K562 treated with DMSO at 1 percent for 48 hours (cell line): ENCODE measurements around the gene PLCB2. TPM values are rescaled to one million over a fixed set of nuclear protein-coding genes. Genes with fewer than 3 reads are reported as not detected.

Source experiments
- total RNA-seq: library from RNA; unstranded; fragments of 300-600 nt; gene quantifications from 2 replicates; pipeline ENCODE4 v1.2.3, GENCODE V29; 2022; ENCODE audit warnings: low replicate concordance; ENCODE audit errors: extremely low read depth

The PLCB2 gene
- total RNA-seq = not detected in 2 replicates

GRCh38 chr15:40307421-40308211 is at the start of gene PLCB2:
Gene PLCB2, minus strand, starts transcription at chr15:40307935. Its CDS starts 263 bp downstream, at chr15:40307672.

GRCh38 chr15:40340740-40341400 is 33.1 kb upstream of the PLCB2 start, which contains the start of gene CCDC9B:
Gene CCDC9B, minus strand, starts transcription at chr15:40340939. Its CDS starts 120 bp downstream, at chr15:40340819.

GRCh38 chr15:40323239-40323952 is 15.7 kb upstream of the PLCB2 start, which contains the start of gene INAFM2:
Gene INAFM2, plus strand, starts transcription at chr15:40323692. Its CDS starts 364 bp downstream, at chr15:40324056.

GRCh38 chr15:40282869-40283614 is 24.7 kb downstream of the PLCB2 start, which contains the start of gene ANKRD63:
Gene ANKRD63, minus strand, starts transcription at chr15:40283064. Its CDS starts 478 bp downstream, at chr15:40282586.

GRCh38 chr15:40238532-40239403 is 69.0 kb downstream of the PLCB2 start, which contains the start of gene PAK6:
Gene PAK6, plus strand, starts transcription at chr15:40239063. Its CDS starts 25,723 bp downstream, at chr15:40264786.

Other genes starting within 250 kb of the PLCB2 start
- not detected in 2 replicates for gene BMF, start 199.1 kb downstream of the PLCB2 start, total RNA-seq
- gene BUB1B, start 146.9 kb downstream of the PLCB2 start, total RNA-seq = not detected in 2 replicates
- not detected in 2 replicates for gene PAK6, start 68.9 kb downstream of the PLCB2 start, total RNA-seq
- gene ANKRD63, start 24.9 kb downstream of the PLCB2 start, total RNA-seq = not detected in 2 replicates
- gene INAFM2, start 15.8 kb upstream of the PLCB2 start, total RNA-seq = not detected in 2 replicates
- gene CCDC9B, start 33.0 kb upstream of the PLCB2 start, total RNA-seq = not detected in 2 replicates
- gene PHGR1, start 43.1 kb upstream of the PLCB2 start, total RNA-seq = not detected in 2 replicates
- not detected in 2 replicates for gene DISP2, start 50.3 kb upstream of the PLCB2 start, total RNA-seq
- not detected in 2 replicates for gene KNSTRN, start 74.8 kb upstream of the PLCB2 start, total RNA-seq
- gene IVD, start 97.9 kb upstream of the PLCB2 start, total RNA-seq = not detected in 2 replicates
- not detected in 2 replicates for gene BAHD1, start 133.0 kb upstream of the PLCB2 start, total RNA-seq
- gene CHST14, start 163.0 kb upstream of the PLCB2 start, total RNA-seq = not detected in 2 replicates